Measurements from ENCODE around the gene DNAJB11. TPM values are rescaled to one million over a fixed set of nuclear protein-coding genes. Genes with fewer than 3 reads are reported as not detected.
"Not testable (repeated sequence)": the region's sequence is repeated elsewhere in the genome, so short reads cannot be mapped to it uniquely, and the experiment has no call there.

The DNAJB11 gene
- total RNA-seq, 1 experiment from 2014 or later = 54.3 TPM

DNA sequence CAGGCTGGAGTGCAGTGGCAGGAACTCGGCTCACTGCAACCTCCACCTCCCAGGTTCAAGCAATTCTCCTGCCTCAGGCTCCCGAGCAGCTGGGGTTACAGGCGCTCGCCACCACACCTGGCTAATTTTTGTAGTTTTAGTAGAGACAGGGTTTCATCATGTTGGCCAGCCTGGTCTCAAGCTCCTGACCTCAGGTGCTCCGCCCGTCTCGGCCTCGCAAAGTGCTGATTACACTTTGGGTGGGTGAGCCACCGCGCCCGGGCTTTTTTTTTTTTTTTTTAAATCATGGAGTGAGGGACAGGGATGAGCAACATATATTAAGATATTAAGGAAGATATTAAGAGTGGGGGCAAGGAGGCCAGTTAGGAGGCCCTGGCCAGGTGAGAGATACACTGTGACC lies 1.2 kb upstream of the DNAJB11 start:
- H3K9ac ChIP-seq (ENCODE audit: low read length) = peak overlapping the region; percentile 89
- intact Hi-C loops (cut with micrococcal nuclease) = loop anchor here (5.0 kb wide), 1 partner anchor 238 kb away; the partner anchor contains the start of gene RFC4
- H3K9me3 ChIP-seq (ENCODE audit: control insufficient read depth in 1 of 2, insufficient read depth in 1 of 2, low read depth in 1 of 2, low read length in 2 of 2); H3K9me2 ChIP-seq (ENCODE audit: insufficient read depth); RAD21 ChIA-PET (ENCODE audit: low non-redundant PET in 1 of 2, low total read pairs in 2 of 2, uncharacterized antibody in 2 of 2, unreplicated experiment in 2 of 2); ATAC-seq; DNase-seq (ENCODE audit: low read depth, low spot score); H3K27me3 ChIP-seq (ENCODE audit: insufficient read depth, low read length); H2AFZ ChIP-seq (ENCODE audit: low read depth, low read length, poor library complexity, severe bottlenecking); CTCF ChIA-PET; BruUV-seq (replicated peaks); H4K20me1 ChIP-seq (ENCODE audit: insufficient read depth): not testable (repeated sequence)
- H3K27ac ChIP-seq (ENCODE audit: low read depth, low read length) = peak overlapping the region; percentile 44; the same call in 1 of the 2 replicates
- peaks cover 72% of the 10 kb centered on the region for H3K79me2 ChIP-seq (ENCODE audit: insufficient read depth, low read length)
- peak overlapping the region; percentile 87 to 94 for H3K4me3 ChIP-seq (replicated peaks in 1 of 2; ENCODE audit: low read depth in 1 of 2, low read length in 2 of 2)
- POLR2A ChIA-PET = interaction anchor here (1.3 to 1.6 kb wide), 2 partner anchors 12 to 21 kb away, joined by 9 read pairs; no protein-coding TSS in a partner anchor
- peak overlapping the region; percentile 92 for H3K4me2 ChIP-seq (ENCODE audit: low read length)
- H3K4me1 ChIP-seq (ENCODE audit: control insufficient read depth in 1 of 2, insufficient read depth in 2 of 2, low read length in 2 of 2) = peaks cover 11 to 32% of the 10 kb centered on the region in 2 experiments
- peaks cover 11 to 13% of the 10 kb centered on the region in 2 experiments; a peak in 3 of 4 replicates for H3K36me3 ChIP-seq (ENCODE audit: control insufficient read depth in 1 of 2, insufficient read depth in 2 of 2, low read length in 2 of 2)

DNA sequence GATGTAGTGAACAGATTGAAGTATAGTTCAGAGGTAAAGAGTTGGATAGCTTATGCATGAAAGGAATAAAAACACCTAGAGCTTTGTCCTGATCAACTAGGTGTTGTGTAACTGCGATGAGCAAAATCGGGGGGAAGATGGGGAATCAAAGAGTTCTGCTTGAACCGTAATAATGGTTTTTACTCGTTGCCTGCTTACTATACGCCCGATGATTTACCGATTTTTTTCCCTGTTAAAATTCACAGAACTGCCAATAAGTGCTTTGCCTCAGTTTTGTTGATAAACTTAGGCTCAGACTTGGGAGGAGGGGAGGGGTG lies 783 bp upstream of the DNAJB11 start:
- Histone ChIP-seq H3K9ac (ENCODE audit: low read length) (peak overlapping the region; percentile 89), H3K4me3 (replicated peaks in 1 of 2; ENCODE audit: low read depth in 1 of 2, low read length in 2 of 2) (peak overlapping the region; percentile 87 to 94), H3K9me2 (ENCODE audit: insufficient read depth) (no peaks in the 10 kb centered on the region), H2AFZ (ENCODE audit: low read depth, low read length, poor library complexity, severe bottlenecking) (no peak overlapping the region), H3K27ac (ENCODE audit: low read depth, low read length) (peak overlapping the region; percentile 44; the same call in 1 of the 2 replicates), H3K27me3 (ENCODE audit: insufficient read depth, low read length) (no peaks in the 10 kb centered on the region), H4K20me1 (ENCODE audit: insufficient read depth) (no peaks in the 10 kb centered on the region), H3K36me3 (ENCODE audit: control insufficient read depth in 1 of 2, insufficient read depth in 2 of 2, low read length in 2 of 2) (peaks cover 11 to 16% of the 10 kb centered on the region in 2 experiments; a peak in 3 of 4 replicates), H3K4me2 (ENCODE audit: low read length) (peak overlapping the region; percentile 92), H3K4me1 (ENCODE audit: control insufficient read depth in 1 of 2, insufficient read depth in 2 of 2, low read length in 2 of 2) (peaks cover 11 to 32% of the 10 kb centered on the region in 2 experiments), H3K9me3 (ENCODE audit: control insufficient read depth in 1 of 2, insufficient read depth in 1 of 2, low read depth in 1 of 2, low read length in 2 of 2) (no peaks in the 10 kb centered on the region), H3K79me2 (ENCODE audit: insufficient read depth, low read length) (peaks cover 72% of the 10 kb centered on the region)
- ChIA-PET POLR2A (interaction anchor here (0.8 to 1.6 kb wide), 10 partner anchors 11 to 214 kb away, joined by 3 to 9 read pairs (median 4); no protein-coding TSS in a partner anchor), CTCF (interaction anchor here (0.9 to 1.4 kb wide), 6 partner anchors 19 to 292 kb away, joined by 3 to 7 read pairs (median 4); no protein-coding TSS in a partner anchor), RAD21 (ENCODE audit: low non-redundant PET in 1 of 2, low total read pairs in 2 of 2, uncharacterized antibody in 2 of 2, unreplicated experiment in 2 of 2) (no interaction called here)
- DNase-seq (ENCODE audit: low read depth, low spot score) (no peak), ATAC-seq (no peak)
- TSS peak; percentile 79 for BruUV-seq (replicated peaks)
- intact Hi-C loops (cut with micrococcal nuclease) = loop anchor here (2.0 to 5.0 kb wide), 3 partner anchors 183 to 461 kb away; partner anchors contain the start of genes ETV5 and RFC4
- TF ChIP-seq SP1 (IDR thresholded peaks at IDR 0.05; ENCODE audit: low read depth) (no peak), POLR2A (IDR thresholded peaks at IDR 0.05; ENCODE audit: borderline replicate concordance, extremely low read depth, insufficient read depth, insufficient read length) (no peak), FOSL1 (IDR thresholded peaks at IDR 0.05; ENCODE audit: low read depth) (no peak), POLR2AphosphoS5 (IDR thresholded peaks at IDR 0.05; ENCODE audit: low read depth, low read length) (no peak), JUND (IDR thresholded peaks at IDR 0.05) (no peak), TCF7L2 (IDR thresholded peaks at IDR 0.05; ENCODE audit: borderline replicate concordance, extremely low read depth, insufficient read depth, insufficient read length) (no peak)
- TF ChIP-seq, protein P1, sequence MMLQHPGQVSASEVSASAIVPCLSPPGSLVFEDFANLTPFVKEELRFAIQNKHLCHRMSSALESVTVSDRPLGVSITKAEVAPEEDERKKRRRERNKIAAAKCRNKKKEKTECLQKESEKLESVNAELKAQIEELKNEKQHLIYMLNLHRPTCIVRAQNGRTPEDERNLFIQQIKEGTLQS (IDR thresholded peaks at IDR 0.05) = no peak
- TF ChIP-seq, protein P2, sequence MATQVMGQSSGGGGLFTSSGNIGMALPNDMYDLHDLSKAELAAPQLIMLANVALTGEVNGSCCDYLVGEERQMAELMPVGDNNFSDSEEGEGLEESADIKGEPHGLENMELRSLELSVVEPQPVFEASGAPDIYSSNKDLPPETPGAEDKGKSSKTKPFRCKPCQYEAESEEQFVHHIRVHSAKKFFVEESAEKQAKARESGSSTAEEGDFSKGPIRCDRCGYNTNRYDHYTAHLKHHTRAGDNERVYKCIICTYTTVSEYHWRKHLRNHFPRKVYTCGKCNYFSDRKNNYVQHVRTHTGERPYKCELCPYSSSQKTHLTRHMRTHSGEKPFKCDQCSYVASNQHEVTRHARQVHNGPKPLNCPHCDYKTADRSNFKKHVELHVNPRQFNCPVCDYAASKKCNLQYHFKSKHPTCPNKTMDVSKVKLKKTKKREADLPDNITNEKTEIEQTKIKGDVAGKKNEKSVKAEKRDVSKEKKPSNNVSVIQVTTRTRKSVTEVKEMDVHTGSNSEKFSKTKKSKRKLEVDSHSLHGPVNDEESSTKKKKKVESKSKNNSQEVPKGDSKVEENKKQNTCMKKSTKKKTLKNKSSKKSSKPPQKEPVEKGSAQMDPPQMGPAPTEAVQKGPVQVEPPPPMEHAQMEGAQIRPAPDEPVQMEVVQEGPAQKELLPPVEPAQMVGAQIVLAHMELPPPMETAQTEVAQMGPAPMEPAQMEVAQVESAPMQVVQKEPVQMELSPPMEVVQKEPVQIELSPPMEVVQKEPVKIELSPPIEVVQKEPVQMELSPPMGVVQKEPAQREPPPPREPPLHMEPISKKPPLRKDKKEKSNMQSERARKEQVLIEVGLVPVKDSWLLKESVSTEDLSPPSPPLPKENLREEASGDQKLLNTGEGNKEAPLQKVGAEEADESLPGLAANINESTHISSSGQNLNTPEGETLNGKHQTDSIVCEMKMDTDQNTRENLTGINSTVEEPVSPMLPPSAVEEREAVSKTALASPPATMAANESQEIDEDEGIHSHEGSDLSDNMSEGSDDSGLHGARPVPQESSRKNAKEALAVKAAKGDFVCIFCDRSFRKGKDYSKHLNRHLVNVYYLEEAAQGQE (IDR thresholded peaks at IDR 0.05; ENCODE audit: low read depth) = no peak
- TF ChIP-seq, protein P3, sequence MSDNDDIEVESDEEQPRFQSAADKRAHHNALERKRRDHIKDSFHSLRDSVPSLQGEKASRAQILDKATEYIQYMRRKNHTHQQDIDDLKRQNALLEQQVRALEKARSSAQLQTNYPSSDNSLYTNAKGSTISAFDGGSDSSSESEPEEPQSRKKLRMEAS (IDR thresholded peaks at IDR 0.05) = no peak
- TF ChIP-seq, protein P4, sequence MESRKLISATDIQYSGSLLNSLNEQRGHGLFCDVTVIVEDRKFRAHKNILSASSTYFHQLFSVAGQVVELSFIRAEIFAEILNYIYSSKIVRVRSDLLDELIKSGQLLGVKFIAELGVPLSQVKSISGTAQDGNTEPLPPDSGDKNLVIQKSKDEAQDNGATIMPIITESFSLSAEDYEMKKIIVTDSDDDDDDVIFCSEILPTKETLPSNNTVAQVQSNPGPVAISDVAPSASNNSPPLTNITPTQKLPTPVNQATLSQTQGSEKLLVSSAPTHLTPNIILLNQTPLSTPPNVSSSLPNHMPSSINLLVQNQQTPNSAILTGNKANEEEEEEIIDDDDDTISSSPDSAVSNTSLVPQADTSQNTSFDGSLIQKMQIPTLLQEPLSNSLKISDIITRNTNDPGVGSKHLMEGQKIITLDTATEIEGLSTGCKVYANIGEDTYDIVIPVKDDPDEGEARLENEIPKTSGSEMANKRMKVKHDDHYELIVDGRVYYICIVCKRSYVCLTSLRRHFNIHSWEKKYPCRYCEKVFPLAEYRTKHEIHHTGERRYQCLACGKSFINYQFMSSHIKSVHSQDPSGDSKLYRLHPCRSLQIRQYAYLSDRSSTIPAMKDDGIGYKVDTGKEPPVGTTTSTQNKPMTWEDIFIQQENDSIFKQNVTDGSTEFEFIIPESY (IDR thresholded peaks at IDR 0.05; ENCODE audit: extremely low read depth, insufficient replicate concordance, low read length) = no peak

All from HCT116 (cell line).